ENCODE results near the gene ZBTB7C. TPM values are rescaled to one million over a fixed set of nuclear protein-coding genes. Genes with fewer than 3 reads are reported as not detected.
A peak's percentile ranks its signal among the peaks of the same experiment; 100 is the strongest.

ZBTB7C gene
- total RNA-seq, 3 donors from 2014 or later (not counting 1 experiment from before 2014, with no cell fraction given) = 0.07 TPM; not detected in 2

DNA sequence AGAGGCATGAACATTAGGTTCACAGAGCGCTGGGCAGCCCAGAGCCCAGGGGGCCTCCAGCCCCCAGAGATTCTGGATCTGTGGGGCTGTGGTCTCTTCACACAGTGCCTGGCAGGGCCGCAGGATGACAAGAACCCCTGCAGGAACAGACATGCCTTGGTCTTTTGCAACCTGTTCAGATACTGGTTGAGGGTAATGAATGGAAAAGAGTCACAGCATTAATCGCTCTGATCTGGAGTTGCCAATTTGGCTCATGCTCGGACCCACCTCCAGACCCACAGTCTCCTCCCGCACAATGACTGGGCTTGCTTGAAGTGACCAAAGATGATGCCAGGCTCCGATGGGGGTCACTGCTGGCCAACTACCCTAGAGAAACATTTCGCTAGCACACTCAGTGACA lies 249.4 kb downstream of the ZBTB7C start:
- H3K4me3 Mint-ChIP-seq = peak overlapping the region; percentile 6
- 96% methylated on average over 7 of the region's 7 CpGs for WGBS (ENCODE audit: insufficient coverage)
- Histone ChIP-seq H3K9me3 (ENCODE audit: control insufficient read depth, insufficient read depth, low read length) (no peaks in the 10 kb centered on the region), H3K36me3 (ENCODE audit: control insufficient read depth, insufficient read depth, low read length) (no peaks in the 10 kb centered on the region), H3K27ac (ENCODE audit: low read length) (no peak overlapping the region), H3K27me3 (ENCODE audit: control insufficient read depth, insufficient read depth, low read length) (no peaks in the 10 kb centered on the region), H3K4me3 (ENCODE audit: low read length) (no peak overlapping the region), H3K4me1 (ENCODE audit: control insufficient read depth, insufficient read depth, low read length) (peaks cover 11% of the 10 kb centered on the region)
- intact Hi-C loops (cut with micrococcal nuclease) = no loop called here
- peaks cover 7 to 23% of the 10 kb centered on the region in 2 donors for H3K27me3 Mint-ChIP-seq (ENCODE audit: low read depth in 2 of 2)
- H3K4me1 Mint-ChIP-seq = peaks cover 0 to 11% of the 10 kb centered on the region in 2 donors
- TF ChIP-seq, protein P1, sequence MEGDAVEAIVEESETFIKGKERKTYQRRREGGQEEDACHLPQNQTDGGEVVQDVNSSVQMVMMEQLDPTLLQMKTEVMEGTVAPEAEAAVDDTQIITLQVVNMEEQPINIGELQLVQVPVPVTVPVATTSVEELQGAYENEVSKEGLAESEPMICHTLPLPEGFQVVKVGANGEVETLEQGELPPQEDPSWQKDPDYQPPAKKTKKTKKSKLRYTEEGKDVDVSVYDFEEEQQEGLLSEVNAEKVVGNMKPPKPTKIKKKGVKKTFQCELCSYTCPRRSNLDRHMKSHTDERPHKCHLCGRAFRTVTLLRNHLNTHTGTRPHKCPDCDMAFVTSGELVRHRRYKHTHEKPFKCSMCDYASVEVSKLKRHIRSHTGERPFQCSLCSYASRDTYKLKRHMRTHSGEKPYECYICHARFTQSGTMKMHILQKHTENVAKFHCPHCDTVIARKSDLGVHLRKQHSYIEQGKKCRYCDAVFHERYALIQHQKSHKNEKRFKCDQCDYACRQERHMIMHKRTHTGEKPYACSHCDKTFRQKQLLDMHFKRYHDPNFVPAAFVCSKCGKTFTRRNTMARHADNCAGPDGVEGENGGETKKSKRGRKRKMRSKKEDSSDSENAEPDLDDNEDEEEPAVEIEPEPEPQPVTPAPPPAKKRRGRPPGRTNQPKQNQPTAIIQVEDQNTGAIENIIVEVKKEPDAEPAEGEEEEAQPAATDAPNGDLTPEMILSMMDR (IDR thresholded peaks at IDR 0.05) = no peak
- ATAC-seq (no peak), DNase-seq (no peak)
- no peaks in the 10 kb centered on the region for H3K36me3 Mint-ChIP-seq
- H3K9me3 Mint-ChIP-seq = no peaks in the 10 kb centered on the region
- no peak overlapping the region for H3K27ac Mint-ChIP-seq

DNA sequence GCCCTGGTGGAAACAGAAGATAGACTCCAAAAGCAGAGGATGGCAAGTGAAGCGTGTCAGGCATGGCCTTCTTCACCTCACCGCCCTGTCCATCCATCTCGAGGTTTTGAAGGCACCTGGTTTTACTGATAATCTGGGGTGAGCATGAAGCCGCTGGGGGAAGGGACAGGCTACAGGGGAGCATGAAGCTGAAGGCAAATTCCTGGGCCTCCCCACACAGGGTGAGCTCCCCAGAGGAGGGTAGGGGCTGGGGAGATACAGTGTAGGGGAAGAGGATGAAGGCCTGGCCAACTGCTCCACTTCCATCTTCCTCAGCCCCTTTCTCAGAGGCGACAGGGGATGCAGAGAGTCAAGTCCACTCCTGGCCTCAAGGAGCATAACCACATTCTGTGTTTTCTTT lies 250.5 kb downstream of the ZBTB7C start:
- intact Hi-C loops (cut with micrococcal nuclease) = no loop called here
- ATAC-seq = no peak
- H3K27ac Mint-ChIP-seq = no peak overlapping the region
- TF ChIP-seq, protein P1 (IDR thresholded peaks at IDR 0.05) = no peak
- Histone ChIP-seq H3K9me3 (ENCODE audit: control insufficient read depth, insufficient read depth, low read length) (no peaks in the 10 kb centered on the region), H3K27me3 (ENCODE audit: control insufficient read depth, insufficient read depth, low read length) (no peaks in the 10 kb centered on the region), H3K4me1 (ENCODE audit: control insufficient read depth, insufficient read depth, low read length) (peaks cover 11% of the 10 kb centered on the region), H3K27ac (ENCODE audit: low read length) (no peak overlapping the region), H3K36me3 (ENCODE audit: control insufficient read depth, insufficient read depth, low read length) (no peaks in the 10 kb centered on the region), H3K4me3 (ENCODE audit: low read length) (no peak overlapping the region)
- no peaks in the 10 kb centered on the region for H3K36me3 Mint-ChIP-seq
- no peak overlapping the region for H3K4me3 Mint-ChIP-seq
- H3K9me3 Mint-ChIP-seq = no peaks in the 10 kb centered on the region
- DNase-seq = no peak
- WGBS (ENCODE audit: insufficient coverage) = 89% methylated on average over 4 of the region's 5 CpGs
- peaks cover 0 to 11% of the 10 kb centered on the region in 2 donors for H3K4me1 Mint-ChIP-seq
- H3K27me3 Mint-ChIP-seq (ENCODE audit: low read depth in 2 of 2) = peaks cover 5 to 23% of the 10 kb centered on the region in 2 donors

DNA sequence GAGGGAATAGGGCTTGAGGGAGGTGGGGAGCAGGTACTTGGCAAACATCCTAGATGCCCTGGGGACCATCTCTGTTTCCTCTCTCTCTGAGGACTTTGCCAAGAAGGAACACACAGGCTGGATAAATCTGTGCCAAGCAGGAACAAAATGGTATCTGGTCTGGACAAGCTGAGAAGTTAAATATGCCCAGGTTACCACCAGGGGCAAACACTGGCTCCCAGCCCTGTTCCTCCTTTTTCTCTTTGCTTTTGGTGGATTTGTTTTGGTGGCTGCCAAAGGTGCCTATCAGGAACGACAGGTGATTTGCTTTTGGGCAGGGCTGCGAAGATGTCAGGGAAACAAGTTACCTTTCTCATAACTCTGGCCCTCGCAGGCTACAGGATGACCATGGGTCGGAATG lies 251.2 kb downstream of the ZBTB7C start:
- 78% methylated on average over 4 of the region's 4 CpGs for WGBS (ENCODE audit: insufficient coverage)
- no peaks in the 10 kb centered on the region for H3K36me3 ChIP-seq (ENCODE audit: control insufficient read depth, insufficient read depth, low read length)
- H3K9me3 ChIP-seq (ENCODE audit: control insufficient read depth, insufficient read depth, low read length) = no peaks in the 10 kb centered on the region
- intact Hi-C loops (cut with micrococcal nuclease) = no loop called here
- H3K36me3 Mint-ChIP-seq = no peaks in the 10 kb centered on the region
- ATAC-seq = no peak
- H3K4me3 Mint-ChIP-seq = no peak overlapping the region
- peaks cover 0 to 10% of the 10 kb centered on the region in 2 donors for H3K4me1 Mint-ChIP-seq
- no peaks in the 10 kb centered on the region for H3K9me3 Mint-ChIP-seq
- H3K27ac ChIP-seq (ENCODE audit: low read length) = no peak overlapping the region
- TF ChIP-seq, protein P1 (IDR thresholded peaks at IDR 0.05) = no peak
- peaks cover 5 to 23% of the 10 kb centered on the region in 2 donors for H3K27me3 Mint-ChIP-seq (ENCODE audit: low read depth in 2 of 2)
- H3K4me3 ChIP-seq (ENCODE audit: low read length) = no peak overlapping the region
- H3K4me1 ChIP-seq (ENCODE audit: control insufficient read depth, insufficient read depth, low read length) = peaks cover 11% of the 10 kb centered on the region
- no peak for DNase-seq
- H3K27me3 ChIP-seq (ENCODE audit: control insufficient read depth, insufficient read depth, low read length) = no peaks in the 10 kb centered on the region
- no peak overlapping the region for H3K27ac Mint-ChIP-seq

DNA sequence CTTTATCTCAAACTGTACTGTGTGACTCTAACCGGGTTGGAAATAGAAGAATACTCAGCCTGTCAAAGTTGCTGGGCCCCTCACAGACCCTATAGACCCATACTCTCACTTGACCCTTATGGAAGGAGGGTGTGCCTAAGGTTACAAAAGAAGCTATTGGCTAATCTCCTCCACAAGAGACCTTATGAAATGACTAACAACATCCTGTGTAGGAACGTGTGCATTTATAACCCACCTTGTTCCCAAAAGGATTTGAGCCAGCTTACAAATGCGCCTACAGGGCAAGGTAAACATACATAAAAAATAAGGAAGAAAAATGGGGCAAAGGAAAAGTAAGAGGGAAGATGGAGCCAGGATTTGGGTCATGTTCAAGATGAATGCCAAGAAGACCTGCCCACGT lies 253.3 kb downstream of the ZBTB7C start:
- ATAC-seq = no peak
- H3K4me3 Mint-ChIP-seq = no peak overlapping the region
- no peak overlapping the region for H3K27ac Mint-ChIP-seq
- Histone ChIP-seq H3K9me3 (ENCODE audit: control insufficient read depth, insufficient read depth, low read length) (no peaks in the 10 kb centered on the region), H3K36me3 (ENCODE audit: control insufficient read depth, insufficient read depth, low read length) (no peaks in the 10 kb centered on the region), H3K4me3 (ENCODE audit: low read length) (no peak overlapping the region), H3K27ac (ENCODE audit: low read length) (no peak overlapping the region), H3K4me1 (ENCODE audit: control insufficient read depth, insufficient read depth, low read length) (peaks cover 2% of the 10 kb centered on the region), H3K27me3 (ENCODE audit: control insufficient read depth, insufficient read depth, low read length) (no peaks in the 10 kb centered on the region)
- no peaks in the 10 kb centered on the region for H3K9me3 Mint-ChIP-seq
- TF ChIP-seq, protein P1 (IDR thresholded peaks at IDR 0.05) = no peak
- intact Hi-C loops (cut with micrococcal nuclease) = no loop called here
- WGBS (ENCODE audit: insufficient coverage) = 88% methylated on average over 3 of the region's 4 CpGs
- H3K27me3 Mint-ChIP-seq (ENCODE audit: low read depth in 2 of 2) = peaks cover 8 to 38% of the 10 kb centered on the region in 2 donors
- H3K36me3 Mint-ChIP-seq = no peaks in the 10 kb centered on the region
- no peak for DNase-seq
- H3K4me1 Mint-ChIP-seq = no peaks in the 10 kb centered on the region
